Duodenal mucosa (tissue), 2 donors: ENCODE measurements around the gene CAMK1G.

ENCODE experiments used
- H3K27ac ChIP-seq: one replicate; pipeline ENCODE4 v1.7.0; 2013; ENCODE audit warnings: low read depth, low read length
- H3K27me3 ChIP-seq, 2 donors: one replicate each; pipeline ENCODE4 v1.7.0; 2013; ENCODE audit warnings: low read length in 2 of 2, control low read depth in 1 of 2; ENCODE audit not compliant: insufficient read depth in 2 of 2, control insufficient read depth in 1 of 2
- H3K36me3 ChIP-seq, 2 donors: one replicate each; pipeline ENCODE4 v1.7.0; 2013; ENCODE audit warnings: low read length in 2 of 2, control low read depth in 1 of 2; ENCODE audit not compliant: insufficient read depth in 2 of 2, control insufficient read depth in 1 of 2
- H3K4me1 ChIP-seq, 2 donors: one replicate each; pipeline ENCODE4 v1.7.0; 2013; ENCODE audit warnings: low read length in 2 of 2, control low read depth in 1 of 2; ENCODE audit not compliant: insufficient read depth in 2 of 2, control insufficient read depth in 1 of 2
- H3K4me3 ChIP-seq, 2 donors: one replicate each; pipeline ENCODE4 v1.7.0; 2013; ENCODE audit warnings: low read length in 2 of 2, low read depth in 1 of 2
- H3K9ac ChIP-seq, 2 donors: one replicate each; pipeline ENCODE4 v1.7.0; 2013; ENCODE audit warnings: low read length in 2 of 2, low read depth in 1 of 2
- H3K9me3 ChIP-seq, 2 donors: one replicate each; pipeline ENCODE4 v1.7.0; 2013; ENCODE audit warnings: low read length in 2 of 2, control low read depth in 1 of 2; ENCODE audit not compliant: control insufficient read depth in 1 of 2

CAMK1G gene

GRCh38 chr1:209583408-209583807, at the start of gene CAMK1G:
Gene CAMK1G, plus strand, starts transcription at chr1:209583714. Its CDS starts 11,270 bp downstream, at chr1:209594984.
- Histone ChIP-seq H3K4me1 (peaks cover 8 to 10% of the 10 kb centered on the region in 2 donors), H3K9ac (no peak within 1 kb of the TSS), H3K36me3 (no peaks in the 10 kb centered on the region), H3K9me3 (no peaks in the 10 kb centered on the region), H3K4me3 (no peak within 1 kb of the TSS), H3K27me3 (peaks cover 20 to 58% of the 10 kb centered on the region in 2 donors), H3K27ac (no peak within 1 kb of the TSS)

GRCh38 chr1:209534496-209535250, 48.8 kb upstream of the CAMK1G start:
- H3K4me1 ChIP-seq: no peaks in the 10 kb centered on the region
- no peak overlapping the region for H3K9ac ChIP-seq
- no peaks in the 10 kb centered on the region for H3K9me3 ChIP-seq
- no peak overlapping the region for H3K27ac ChIP-seq
- no peaks in the 10 kb centered on the region for H3K36me3 ChIP-seq
- no peak overlapping the region for H3K4me3 ChIP-seq
- peaks cover 3 to 12% of the 10 kb centered on the region in 2 donors for H3K27me3 ChIP-seq

DNA sequence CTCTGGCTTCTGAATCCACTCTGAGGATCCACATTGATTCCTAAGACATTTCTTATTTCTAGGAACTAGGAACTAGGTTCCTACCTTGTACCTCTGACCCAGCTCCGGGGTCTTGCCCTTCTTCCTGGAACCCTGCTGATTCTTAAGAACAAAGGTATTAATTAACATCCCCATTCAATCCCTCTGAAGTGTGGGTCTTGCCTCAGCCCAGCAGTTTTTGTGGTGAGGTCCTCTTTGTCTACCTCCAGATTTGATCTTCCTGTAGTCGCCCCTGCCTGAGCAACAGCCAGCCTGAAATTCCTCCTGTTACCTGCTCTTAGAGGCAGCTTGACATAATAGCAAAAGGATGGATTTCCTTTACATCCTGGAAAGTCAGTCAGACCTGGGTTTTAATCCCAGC, 46.7 kb upstream of the CAMK1G start:
- no peak overlapping the region for H3K27ac ChIP-seq
- H3K9me3 ChIP-seq: no peaks in the 10 kb centered on the region
- no peaks in the 10 kb centered on the region for H3K4me1 ChIP-seq
- no peaks in the 10 kb centered on the region for H3K36me3 ChIP-seq
- H3K4me3 ChIP-seq: no peak overlapping the region
- H3K9ac ChIP-seq: no peak overlapping the region
- H3K27me3 ChIP-seq: peaks cover 3 to 15% of the 10 kb centered on the region in 2 donors

GRCh38 chr1:209537336-209538114, 46.0 kb upstream of the CAMK1G start:
- Histone ChIP-seq H3K4me1 (no peaks in the 10 kb centered on the region), H3K9me3 (no peaks in the 10 kb centered on the region), H3K27ac (no peak overlapping the region), H3K9ac (no peak overlapping the region), H3K36me3 (no peaks in the 10 kb centered on the region), H3K4me3 (no peak overlapping the region), H3K27me3 (peaks cover 3 to 15% of the 10 kb centered on the region in 2 donors)

- Histone ChIP-seq H3K27ac (no peak overlapping the region), H3K27me3 (peaks cover 3 to 15% of the 10 kb centered on the region in 2 donors), H3K9ac (no peak overlapping the region), H3K4me1 (no peaks in the 10 kb centered on the region), H3K9me3 (no peaks in the 10 kb centered on the region), H3K36me3 (no peaks in the 10 kb centered on the region), H3K4me3 (no peak overlapping the region)
These were observed 43.9 kb upstream of the CAMK1G start for GRCh38 chr1:209539576-209539975.

- Histone ChIP-seq H3K9ac (no peak overlapping the region), H3K27me3 (peaks cover 3 to 11% of the 10 kb centered on the region in 2 donors), H3K36me3 (no peaks in the 10 kb centered on the region), H3K9me3 (no peaks in the 10 kb centered on the region), H3K27ac (no peak overlapping the region), H3K4me3 (no peak overlapping the region), H3K4me1 (no peaks in the 10 kb centered on the region)
These were observed 40.9 kb upstream of the CAMK1G start for GRCh38 chr1:209542585-209542984.

DNA sequence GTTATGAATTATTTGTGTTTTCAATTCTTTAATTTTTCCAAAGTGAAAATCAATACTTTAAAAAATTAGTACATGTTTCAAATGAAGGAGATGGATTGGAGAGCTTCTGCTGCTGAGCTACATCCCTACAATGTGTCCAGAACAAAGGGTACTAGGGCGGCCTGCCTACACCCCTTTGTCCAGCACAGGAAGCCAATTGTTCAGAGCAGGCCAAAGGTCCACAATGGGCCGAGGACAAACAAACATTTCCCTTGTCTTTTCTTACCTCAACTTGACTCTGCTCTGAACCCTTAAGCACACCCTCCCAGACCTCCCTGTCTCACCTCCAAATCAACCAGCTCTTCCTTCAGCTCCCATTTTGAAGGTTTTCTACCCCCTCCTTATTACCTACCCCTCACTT, 39.4 kb upstream of the CAMK1G start:
- peaks cover 0 to 9% of the 10 kb centered on the region in 2 donors for H3K27me3 ChIP-seq

GRCh38 chr1:209545423-209545822, 38.1 kb upstream of the CAMK1G start:
- no peak overlapping the region for H3K9ac ChIP-seq
- no peaks in the 10 kb centered on the region for H3K36me3 ChIP-seq
- peaks cover 0 to 3% of the 10 kb centered on the region in 2 donors for H3K27me3 ChIP-seq
- H3K27ac ChIP-seq: no peak overlapping the region
- no peaks in the 10 kb centered on the region for H3K9me3 ChIP-seq
- H3K4me1 ChIP-seq: no peaks in the 10 kb centered on the region
- no peak overlapping the region for H3K4me3 ChIP-seq

More for the DNA sequence above, 39.4 kb upstream of the CAMK1G start:
- Histone ChIP-seq H3K36me3 (no peaks in the 10 kb centered on the region), H3K9me3 (no peaks in the 10 kb centered on the region), H3K4me3 (no peak overlapping the region), H3K27ac (no peak overlapping the region), H3K9ac (no peak overlapping the region), H3K4me1 (no peaks in the 10 kb centered on the region)

GRCh38 chr1:209546390-209547085, 37.0 kb upstream of the CAMK1G start:
- Histone ChIP-seq H3K4me1 (no peaks in the 10 kb centered on the region), H3K9ac (no peak overlapping the region), H3K27me3 (no peaks in the 10 kb centered on the region), H3K4me3 (no peak overlapping the region), H3K9me3 (no peaks in the 10 kb centered on the region), H3K27ac (no peak overlapping the region), H3K36me3 (no peaks in the 10 kb centered on the region)

DNA sequence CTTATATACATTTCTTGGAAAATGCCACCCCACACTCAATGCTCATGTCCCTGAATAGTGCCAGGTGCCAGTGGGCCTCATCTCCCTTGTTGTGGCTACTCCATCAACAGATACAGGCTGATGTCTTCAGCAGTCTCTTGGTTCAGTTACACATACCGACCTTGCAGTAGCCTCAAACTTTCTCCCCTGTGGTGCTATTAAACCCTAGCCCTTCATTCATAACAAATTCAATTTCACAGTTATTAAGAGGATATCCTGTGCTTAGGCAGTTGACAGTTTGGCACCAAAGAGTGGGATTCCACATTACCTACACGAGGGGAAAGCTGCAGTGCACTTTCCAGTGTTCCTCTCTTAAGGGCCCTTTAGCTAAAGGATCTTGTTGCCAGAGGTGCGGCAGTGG, 35.9 kb upstream of the CAMK1G start:
- Histone ChIP-seq H3K4me3 (no peak overlapping the region), H3K36me3 (no peaks in the 10 kb centered on the region), H3K27ac (no peak overlapping the region), H3K27me3 (no peaks in the 10 kb centered on the region), H3K9ac (no peak overlapping the region), H3K9me3 (no peaks in the 10 kb centered on the region), H3K4me1 (no peaks in the 10 kb centered on the region)
